HEK293 (cell line): Measurements from ENCODE around the gene CREB3L1.
A peak's percentile ranks its signal among the peaks of the same experiment; 100 is the strongest.

Experiments
- CTCF ChIA-PET: fragments of 350-600 bp; formaldehyde crosslinking; extraction: SDS; loops from one replicate; lab custom pipeline; 2021; ENCODE audit warnings: antibody characterized with exemption; lab: Yijun Ruan, JAX
- POLR2A ChIA-PET: fragments of 300-600 bp; formaldehyde crosslinking; extraction: SDS; loops from one replicate; lab custom pipeline; 2020; ENCODE audit warnings: antibody characterized with exemption, inconsistent platforms; lab: Yijun Ruan, JAX
- H3K27ac ChIP-seq: fragments of 200-500 bp; sonication (Bioruptor generic); 2 replicates; pipeline ENCODE4 v1.5.1; 2014; ENCODE audit warnings: low read depth, low read length, control low read depth, inconsistent platforms; ENCODE audit errors: extremely low read depth
- H3K36me3 ChIP-seq, 2 experiments: fragments of 200-500 bp in 1 of 2; sonication (Bioruptor generic) in 1 of 2; 1 replicate in 1 of 2; 2 replicates in 1 of 2; pipeline ENCODE4 v1.5.1; 2014 to 2017; ENCODE audit warnings: inconsistent platforms in 2 of 2, low read length in 2 of 2; ENCODE audit not compliant: control insufficient read depth in 2 of 2, insufficient read depth in 1 of 2
- H3K4me1 ChIP-seq: fragments of 200-500 bp; sonication (Bioruptor generic); 2 replicates; pipeline ENCODE4 v1.5.1; 2014; ENCODE audit warnings: mild to moderate bottlenecking, low read length, inconsistent platforms; ENCODE audit not compliant: control insufficient read depth, insufficient read depth
- H3K4me3 ChIP-seq: 2 replicates; pipeline ENCODE4 v1.5.1; 2011; ENCODE audit warnings: low read depth, mild to moderate bottlenecking, control low read depth, low read length, moderate library complexity
- H3K9me3 ChIP-seq: fragments of 200-500 bp; sonication (Bioruptor generic); 2 replicates; pipeline ENCODE4 v1.5.1; 2014; ENCODE audit warnings: low read depth, low read length, inconsistent platforms; ENCODE audit not compliant: control insufficient read depth, insufficient read depth
- ATF2 ChIP-seq: fragments of 450-650 bp; formaldehyde crosslinking; IDR thresholded peaks from 2 replicates; pipeline ENCODE4 v1.5.1; 2016; ENCODE audit warnings: missing biosample characterization, missing genetic modification characterization, low read depth
- EGR2 ChIP-seq: fragments of 450-650 bp; formaldehyde crosslinking; IDR thresholded peaks from 2 replicates; pipeline ENCODE4 v1.5.1; 2016; ENCODE audit warnings: low read depth, missing biosample characterization, missing genetic modification characterization
- GLIS2 ChIP-seq: fragments of 450-650 bp; formaldehyde crosslinking; IDR thresholded peaks from 2 replicates; pipeline ENCODE4 v1.5.1; 2016; ENCODE audit warnings: missing biosample characterization, missing genetic modification characterization
- HIC1 ChIP-seq: fragments of 450-650 bp; formaldehyde crosslinking; IDR thresholded peaks from 2 replicates; pipeline ENCODE4 v1.5.1; 2016; ENCODE audit warnings: missing biosample characterization, missing genetic modification characterization
- PRDM2 ChIP-seq: fragments of 450-650 bp; formaldehyde crosslinking; IDR thresholded peaks from 2 replicates; pipeline ENCODE4 v1.5.1; 2016; ENCODE audit warnings: missing biosample characterization, missing genetic modification characterization, borderline replicate concordance
- ZBTB17 ChIP-seq: fragments of 450-650 bp; formaldehyde crosslinking; IDR thresholded peaks from 2 replicates; pipeline ENCODE4 v1.5.1; 2016; ENCODE audit warnings: missing biosample characterization, missing genetic modification characterization
- ZFHX2 ChIP-seq: fragments of 450-650 bp; formaldehyde crosslinking; conservative IDR thresholded peaks from 2 replicates; pipeline ENCODE4 v1.5.1; 2016; ENCODE audit warnings: missing biosample characterization, missing genetic modification characterization
- ZFP69B ChIP-seq: fragments of 450-650 bp; formaldehyde crosslinking; IDR thresholded peaks from 2 replicates; pipeline ENCODE4 v1.5.1; 2016; ENCODE audit warnings: missing biosample characterization, missing genetic modification characterization
- ZIC2 ChIP-seq: fragments of 450-650 bp; formaldehyde crosslinking; IDR thresholded peaks from 2 replicates; pipeline ENCODE4 v1.5.1; 2016; ENCODE audit warnings: missing biosample characterization, missing genetic modification characterization
- ZNF362 ChIP-seq: fragments of 450-650 bp; formaldehyde crosslinking; IDR thresholded peaks from 2 replicates; pipeline ENCODE4 v1.5.1; 2016; ENCODE audit warnings: missing biosample characterization, missing genetic modification characterization
- ZNF558 ChIP-seq: fragments of 450-650 bp; formaldehyde crosslinking; IDR thresholded peaks from 2 replicates; pipeline ENCODE4 v1.5.1; 2016; ENCODE audit warnings: missing biosample characterization, missing genetic modification characterization
- ZSCAN18 ChIP-seq: fragments of 450-650 bp; formaldehyde crosslinking; IDR thresholded peaks from 2 replicates; pipeline ENCODE4 v1.5.1; 2016; ENCODE audit warnings: missing biosample characterization, missing genetic modification characterization

The CREB3L1 gene

GRCh38 chr11:46363031-46363407, 85.6 kb downstream of the CREB3L1 start:
- ChIA-PET CTCF (interaction anchor here (0.6 to 1.1 kb wide), 3 partner anchors 11 to 790 kb away, joined by 3 to 6 read pairs (median 3); no protein-coding TSS in a partner anchor), POLR2A (no interaction called here)
- TF ChIP-seq PRDM2: no peak
- no peak for TF ChIP-seq ZNF362 (tag by site-specific recombination)
- no peak for TF ChIP-seq ZNF558
- Histone ChIP-seq H3K27ac (no peak overlapping the region), H3K36me3 (peaks cover 0 to 10% of the 10 kb centered on the region in 2 experiments; a peak in 1 of 3 replicates), H3K4me1 (peaks cover 9% of the 10 kb centered on the region), H3K9me3 (no peaks in the 10 kb centered on the region), H3K4me3 (no peak overlapping the region)

GRCh38 chr11:46363455-46364005, 86.1 kb downstream of the CREB3L1 start:
- peaks cover 0 to 15% of the 10 kb centered on the region in 2 experiments; a peak in 1 of 3 replicates for H3K36me3 ChIP-seq
- POLR2A ChIA-PET: no interaction called here
- no peak overlapping the region for H3K4me3 ChIP-seq
- CTCF ChIA-PET: interaction anchor here (0.6 to 1.1 kb wide), 3 partner anchors 20 to 790 kb away, joined by 3 read pairs; no protein-coding TSS in a partner anchor
- H3K4me1 ChIP-seq: peaks cover 9% of the 10 kb centered on the region
- no peak overlapping the region for H3K27ac ChIP-seq
- no peaks in the 10 kb centered on the region for H3K9me3 ChIP-seq
- TF ChIP-seq HIC1 (tag by site-specific recombination): peak; percentile 11; the same call in 1 of the 2 replicates
- no peak for TF ChIP-seq ZBTB17 (tag by site-specific recombination)
- 0 out of 2 replicates have a peak, but pooled peaks have one; percentile 16 for TF ChIP-seq GLIS2
- TF ChIP-seq ZIC2 (tag by site-specific recombination): peak; percentile 75
- TF ChIP-seq ZFP69B (tag by site-specific recombination): no peak
- TF ChIP-seq ZFHX2 (tag by site-specific recombination): 0 out of 2 replicates have a peak, but pooled peaks have one; percentile 9
- TF ChIP-seq ATF2 (tag by site-specific recombination): no peak
- 0 out of 2 replicates have a peak, but pooled peaks have one; percentile 5 for TF ChIP-seq EGR2 (tag by site-specific recombination)
- TF ChIP-seq ZSCAN18: no peak
- TF ChIP-seq, all 188 proteins: peak for 5
